Activated CD4-positive, alpha-beta T cell treated with anti-CD3 and anti-CD28 coated beads for 48 hours (primary cell): ENCODE data around the gene MRPS23.
"Not testable (repeated sequence)": the region's sequence is repeated elsewhere in the genome, so short reads cannot be mapped to it uniquely, and the experiment has no call there.

Experiments
- DNase-seq: peaks from one replicate; pipeline ENCODE4 v3.0.0-alpha.2; 2020

MRPS23 gene

GRCh38 chr17:57861790-57862693 is 12.2 kb upstream of the MRPS23 start:
- DNase-seq = no peak

GRCh38 chr17:57861000-57861789 is 11.4 kb upstream of the MRPS23 start:
- peak; percentile 40 for DNase-seq

GRCh38 chr17:57860414-57860999 is 10.7 kb upstream of the MRPS23 start:
- DNase-seq = no peak

- no peak for DNase-seq
Measured at GRCh38 chr17:57859601-57860413, 10.0 kb upstream of the MRPS23 start.

- no peak for DNase-seq
Measured at GRCh38 chr17:57858838-57859237, 9.0 kb upstream of the MRPS23 start.

- no peak for DNase-seq
Measured at GRCh38 chr17:57856792-57857620, 7.2 kb upstream of the MRPS23 start.

GRCh38 chr17:57855391-57856035 is 5.7 kb upstream of the MRPS23 start:
- no peak for DNase-seq

- no peak for DNase-seq
Measured at GRCh38 chr17:57853695-57854094, 3.9 kb upstream of the MRPS23 start.

GRCh38 chr17:57852955-57853328 is 3.1 kb upstream of the MRPS23 start:
- DNase-seq = no peak

GRCh38 chr17:57852092-57852954 is 2.5 kb upstream of the MRPS23 start:
- no peak for DNase-seq

- DNase-seq = no peak
Measured at GRCh38 chr17:57849163-57849873, 526 bp downstream of the MRPS23 start.

GRCh38 chr17:57846056-57846945 is 3.5 kb downstream of the MRPS23 start:
- not testable (repeated sequence) for DNase-seq

GRCh38 chr17:57842280-57842679 is 7.6 kb downstream of the MRPS23 start:
- no peak for DNase-seq

- DNase-seq = no peak
Measured at GRCh38 chr17:57839571-57839923, 10.3 kb downstream of the MRPS23 start.

GRCh38 chr17:57838857-57839570 is 10.8 kb downstream of the MRPS23 start:
- DNase-seq = no peak

GRCh38 chr17:57838453-57838852 is 11.4 kb downstream of the MRPS23 start:
- no peak for DNase-seq

- DNase-seq = no peak
Measured at GRCh38 chr17:57835333-57835900, 14.4 kb downstream of the MRPS23 start.
